Fibroblast of lung (primary cell): Measurements from ENCODE around the gene DPP6. TPM values are rescaled to one million over a fixed set of nuclear protein-coding genes. Genes with fewer than 3 reads are reported as not detected.

ENCODE experiments used
- DNase-seq, 2 donors: peaks; one replicate each; pipeline versions ENCODE4 v3.0.0 to v3.0.0-alpha.2; 2010; ENCODE audit warnings: low read depth in 2 of 2
- H2AFZ ChIP-seq: 2 replicates; pipeline ENCODE4 v1.5.1; 2012; ENCODE audit warnings: low read length, control low read depth, inconsistent platforms
- H3K27ac ChIP-seq: 2 replicates; pipeline ENCODE4 v1.5.1; 2011; ENCODE audit warnings: low read length, control low read depth; ENCODE audit not compliant: insufficient read depth
- H3K27me3 ChIP-seq: 2 replicates; pipeline ENCODE4 v1.5.1; 2011; ENCODE audit warnings: mild to moderate bottlenecking, low read length; ENCODE audit not compliant: control insufficient read depth, insufficient read depth
- H3K36me3 ChIP-seq: 2 replicates; pipeline ENCODE4 v1.5.1; 2011; ENCODE audit warnings: low read length; ENCODE audit not compliant: control insufficient read depth, insufficient read depth
- H3K4me1 ChIP-seq: 2 replicates; pipeline ENCODE4 v1.5.1; 2011; ENCODE audit warnings: low read length; ENCODE audit not compliant: control insufficient read depth, insufficient read depth; ENCODE audit errors: extremely low read depth
- H3K4me2 ChIP-seq: 2 replicates; pipeline ENCODE4 v1.5.1; 2011; ENCODE audit warnings: low read length, control low read depth; ENCODE audit not compliant: insufficient read depth; ENCODE audit errors: extremely low read depth
- H3K4me3 ChIP-seq, 4 experiments: fragments of 200-600 bp in 1 of 4; sonication (generic) in 1 of 4; replicated peaks in 1 of 4; 2 replicates each; pipeline ENCODE4 v1.5.1; 2011 to 2016; ENCODE audit warnings: low read length in 4 of 4, low read depth in 3 of 4, mild to moderate bottlenecking in 3 of 4, control low read depth in 2 of 4, inconsistent platforms in 1 of 4, mixed read lengths in 1 of 4; ENCODE audit not compliant: insufficient read depth in 1 of 4; ENCODE audit errors: control extremely low read depth in 1 of 4
- H3K79me2 ChIP-seq: 2 replicates; pipeline ENCODE4 v1.5.1; 2012; ENCODE audit warnings: mild to moderate bottlenecking, low read length, inconsistent platforms; ENCODE audit not compliant: control insufficient read depth, insufficient read depth
- H3K9ac ChIP-seq: 2 replicates; pipeline ENCODE4 v1.5.1; 2011; ENCODE audit warnings: mild to moderate bottlenecking, low read length, control low read depth; ENCODE audit not compliant: insufficient read depth
- H3K9me3 ChIP-seq: 2 replicates; pipeline ENCODE4 v1.5.1; 2012; ENCODE audit warnings: low read depth, low read length; ENCODE audit not compliant: control insufficient read depth, insufficient read depth
- H4K20me1 ChIP-seq: 2 replicates; pipeline ENCODE4 v1.5.1; 2011; ENCODE audit warnings: low read length; ENCODE audit not compliant: control insufficient read depth, insufficient read depth; ENCODE audit errors: extremely low read depth
- CTCF ChIP-seq, 2 donors: IDR thresholded peaks in 1 of 2; conservative IDR thresholded peaks in 1 of 2; 1 replicate in 1 of 2; 2 replicates in 1 of 2; pipeline ENCODE4 v1.5.1; 2011 to 2012; ENCODE audit warnings: low read length in 2 of 2, control low read depth in 1 of 2, inconsistent platforms in 1 of 2, low read depth in 1 of 2, mild to moderate bottlenecking in 1 of 2
- EZH2 ChIP-seq: IDR thresholded peaks from 2 replicates; pipeline ENCODE4 v1.5.1; 2012; ENCODE audit warnings: low read length, control low read depth, mild to moderate bottlenecking; ENCODE audit errors: missing control alignments
- polyA plus RNA-seq, 2 donors: library from polyadenylated mRNA; depleted of rRNA in 1 of 2; stranded (reverse) in 1 of 2; unstranded in 1 of 2; fragments of >200 nt; gene quantifications; 2 replicates each; pipeline ENCODE4 v1.2.1, GENCODE V29; 2011 to 2012; ENCODE audit warnings: missing spikeins in 1 of 2
- total RNA-seq: library from RNA; depleted of rRNA; stranded (reverse); fragments of >200 nt; gene quantifications from 2 replicates; pipeline ENCODE4 v1.2.1, GENCODE V29; 2014

DPP6 gene
- total and polyA plus RNA-seq, 2 donors (not counting 1 experiment from before 2014, with no cell fraction given), result not detected

GRCh38 chr7:154879629-154880028, 827.4 kb downstream of the DPP6 start:
- Histone ChIP-seq H4K20me1 (no peaks in the 10 kb centered on the region), H3K36me3 (no peaks in the 10 kb centered on the region), H2AFZ (no peak overlapping the region), H3K9me3 (peaks cover 9% of the 10 kb centered on the region), H3K4me2 (no peak overlapping the region), H3K9ac (no peak overlapping the region), H3K79me2 (no peaks in the 10 kb centered on the region), H3K27me3 (no peaks in the 10 kb centered on the region), H3K27ac (no peak overlapping the region), H3K4me3 (no peak overlapping the region), H3K4me1 (no peaks in the 10 kb centered on the region)
- TF ChIP-seq CTCF (conservative IDR thresholded peaks at IDR 0.05 in 1 of 2, IDR thresholded peaks at IDR 0.05 in 1 of 2; ENCODE audit: low read depth in 1 of 2, low read length in 2 of 2), result no peak
- no peak for TF ChIP-seq EZH2
- no peak for DNase-seq

DNA sequence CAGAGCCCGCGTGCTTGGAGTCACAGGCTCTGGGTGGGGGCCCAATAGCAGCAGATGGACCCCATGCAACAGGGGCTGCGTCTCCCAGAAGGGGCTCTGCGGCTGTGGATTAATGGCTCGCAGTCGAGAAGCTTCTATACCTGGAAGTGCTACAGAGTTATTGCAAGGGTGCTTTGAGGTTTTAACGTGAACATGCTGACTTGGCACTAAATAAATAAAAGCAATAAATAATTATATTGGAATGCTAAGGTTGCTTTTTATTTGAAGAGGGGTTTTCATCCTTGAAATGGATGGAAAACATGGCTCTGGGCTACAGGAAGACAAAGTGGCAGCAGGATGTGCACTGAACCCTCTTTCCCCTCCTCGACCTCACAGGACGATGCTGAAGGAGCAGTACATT, 828.3 kb downstream of the DPP6 start:
- no peaks in the 10 kb centered on the region for H3K79me2 ChIP-seq
- TF ChIP-seq EZH2, result no peak
- TF ChIP-seq CTCF (conservative IDR thresholded peaks at IDR 0.05 in 1 of 2, IDR thresholded peaks at IDR 0.05 in 1 of 2; ENCODE audit: low read depth in 1 of 2, low read length in 2 of 2), result no peak
- no peaks in the 10 kb centered on the region for H4K20me1 ChIP-seq
- no peaks in the 10 kb centered on the region for H3K36me3 ChIP-seq
- no peak overlapping the region for H2AFZ ChIP-seq
- H3K27ac ChIP-seq, result no peak overlapping the region
- no peak for DNase-seq
- no peak overlapping the region for H3K9ac ChIP-seq
- H3K4me1 ChIP-seq, result no peaks in the 10 kb centered on the region
- H3K4me3 ChIP-seq, result no peak overlapping the region
- no peak overlapping the region for H3K4me2 ChIP-seq
- no peaks in the 10 kb centered on the region for H3K27me3 ChIP-seq
- peaks cover 9% of the 10 kb centered on the region for H3K9me3 ChIP-seq

DNA sequence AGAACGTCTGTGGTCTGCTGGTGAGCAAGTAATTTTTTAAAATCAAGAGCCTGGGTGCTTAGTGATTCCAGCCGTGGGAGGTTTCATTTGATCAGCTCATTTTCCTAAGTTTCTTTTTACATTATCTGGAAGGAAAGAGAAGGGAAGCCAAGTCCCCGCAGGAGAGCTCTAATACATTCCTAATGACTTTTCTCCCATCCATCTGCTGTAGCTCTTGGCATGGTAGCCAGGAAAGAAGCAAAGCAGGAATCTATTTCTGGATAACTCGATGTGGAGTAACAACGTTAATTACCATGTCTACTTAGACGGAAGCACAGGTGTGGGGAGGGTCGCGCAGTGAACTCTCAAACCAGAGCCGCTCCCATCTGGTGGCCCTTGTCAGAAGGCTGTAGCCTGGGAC, 828.8 kb downstream of the DPP6 start:
- no peaks in the 10 kb centered on the region for H3K79me2 ChIP-seq
- no peak for TF ChIP-seq CTCF (conservative IDR thresholded peaks at IDR 0.05 in 1 of 2, IDR thresholded peaks at IDR 0.05 in 1 of 2; ENCODE audit: low read depth in 1 of 2, low read length in 2 of 2)
- TF ChIP-seq EZH2, result no peak
- no peaks in the 10 kb centered on the region for H3K4me1 ChIP-seq
- no peaks in the 10 kb centered on the region for H3K27me3 ChIP-seq
- no peaks in the 10 kb centered on the region for H4K20me1 ChIP-seq
- H3K36me3 ChIP-seq, result no peaks in the 10 kb centered on the region
- H3K9ac ChIP-seq, result no peak overlapping the region
- peaks cover 9% of the 10 kb centered on the region for H3K9me3 ChIP-seq
- no peak for DNase-seq
- no peak overlapping the region for H2AFZ ChIP-seq
- H3K4me2 ChIP-seq, result no peak overlapping the region
- no peak overlapping the region for H3K4me3 ChIP-seq
- H3K27ac ChIP-seq, result no peak overlapping the region
